Body of pancreas (tissue), 4 donors: ENCODE data around the gene SLC41A3. TPM values are rescaled to one million over a fixed set of nuclear protein-coding genes. Genes with fewer than 3 reads are reported as not detected.

Experiments used
- ATAC-seq: fragments of 150-250 bp; one replicate; pipeline ENCODE4 v1.9.1; 2016
- DNase-seq, 4 donors: peaks; one replicate each; pipeline ENCODE4 v3.0.0-alpha.2; 2019
- H3K27ac ChIP-seq, 4 donors: fragments of 200-600 bp; sonication (generic); 1 replicate in 3 of 4; 2 replicates in 1 of 4; pipeline versions ENCODE4 v1.5.1 to v1.6.1; 2016 to 2019; ENCODE audit warnings: mild to moderate bottlenecking in 1 of 4, mixed read lengths in 1 of 4, moderate library complexity in 1 of 4
- H3K27me3 ChIP-seq, 2 donors: fragments of 200-600 bp; sonication (generic); one replicate each; pipeline ENCODE4 v1.6.0; 2016; ENCODE audit warnings: mild to moderate bottlenecking in 1 of 2
- H3K36me3 ChIP-seq, 2 donors: fragments of 200-600 bp; sonication (generic); replicated peaks in 1 of 2; 2 replicates each; pipeline ENCODE4 v1.5.1; 2016; ENCODE audit warnings: low read depth in 2 of 2; ENCODE audit not compliant: insufficient read depth in 1 of 2
- H3K4me1 ChIP-seq: fragments of 200-600 bp; sonication (generic); one replicate; pipeline ENCODE4 v1.6.0; 2016
- H3K4me3 ChIP-seq, 2 donors: fragments of 200-600 bp; sonication (generic); 1 replicate in 1 of 2; 2 replicates in 1 of 2; pipeline ENCODE4 v1.5.1; 2016 to 2019
- H3K9me3 ChIP-seq, 3 donors: fragments of 200-600 bp; sonication (generic); 1 replicate in 2 of 3; 2 replicates in 1 of 3; pipeline ENCODE4 v1.5.1; 2016
- CTCF ChIP-seq, 7 experiments: fragments of 450-650 bp in 4 of 7; fragments of 200-600 bp in 3 of 7; sonication (generic) in 3 of 7; IDR thresholded peaks; one replicate each; pipeline ENCODE4 v1.5.1; 2016 to 2019; ENCODE audit warnings: antibody characterized with exemption in 7 of 7
- POLR2A ChIP-seq, 3 donors: fragments of 450-650 bp; IDR thresholded peaks; one replicate each; pipeline ENCODE4 v1.6.1; 2016; ENCODE audit warnings: antibody characterized with exemption in 3 of 3, mild to moderate bottlenecking in 2 of 3
- WGBS, 2 donors: methylation state at CpG; one replicate each; pipeline ENCODE4 v1.1.5; 2017; 5-methylcytosine and 5-hydroxymethylcytosine counted together
- intact Hi-C: fragments of 100-400 bp; cut with DNase I; formaldehyde crosslinking; loops from one replicate; pipeline ENCODE4 v1.15.1; 2023
- total RNA-seq, 2 donors: library from RNA; depleted of rRNA; stranded (reverse); fragments of >200 nt; gene quantifications; one replicate each; pipeline ENCODE4 v1.1.0, GENCODE V29; 2016

Gene SLC41A3
- total RNA-seq, 2 donors from 2014 or later = 27.4 to 41.0 TPM

- 74 to 92% methylated on average over 10 to 18 of the region's 19 CpGs for WGBS, 2 donors
- no peaks in the 10 kb centered on the region for H3K36me3 ChIP-seq
- intact Hi-C loops = loop anchor here (5.0 kb wide), 2 partner anchors 71 to 261 kb away; partner anchors contain the start of gene CFAP100
- peak in 3 of 4 donors; percentile 7 to 13 (median 8) for DNase-seq
- H3K4me3 ChIP-seq = no peak overlapping the region
- peaks cover 16% of the 10 kb centered on the region for H3K4me1 ChIP-seq
- TF ChIP-seq CTCF (IDR thresholded peaks at IDR 0.05) (no peak), POLR2A (IDR thresholded peaks at IDR 0.05) (no peak)
- peak overlapping the region in 1 of 4 donors; percentile 17 for H3K27ac ChIP-seq
- H3K9me3 ChIP-seq = no peaks in the 10 kb centered on the region
- H3K27me3 ChIP-seq = no peaks in the 10 kb centered on the region
- ATAC-seq = no peak
Measured at GRCh38 chr3:126130981-126131745, 47.2 kb upstream of the SLC41A3 start.

- WGBS, 2 donors = 62 to 65% methylated on average over 5 to 12 of the region's 15 CpGs
- no peak for TF ChIP-seq POLR2A (IDR thresholded peaks at IDR 0.05)
- TF ChIP-seq CTCF (IDR thresholded peaks at IDR 0.05) = no peak
- H3K36me3 ChIP-seq = no peaks in the 10 kb centered on the region
- H3K27ac ChIP-seq = peak overlapping the region in 2 of 4 donors; percentile 22 to 45
- intact Hi-C loops = loop anchor here (5.0 kb wide), 2 partner anchors 72 to 262 kb away; partner anchors contain the start of gene CFAP100
- no peaks in the 10 kb centered on the region for H3K27me3 ChIP-seq
- peaks cover 16% of the 10 kb centered on the region for H3K4me1 ChIP-seq
- DNase-seq = peak in 3 of 4 donors; percentile 18 to 24 (median 21)
- ATAC-seq = peak; percentile 25
- H3K4me3 ChIP-seq = no peak overlapping the region
- no peaks in the 10 kb centered on the region for H3K9me3 ChIP-seq
Measured at GRCh38 chr3:126130081-126130855, 46.3 kb upstream of the SLC41A3 start.

GRCh38 chr3:126129398-126129891, 45.5 kb upstream of the SLC41A3 start:
- ATAC-seq (peak; percentile 35), DNase-seq (peak; percentile 38 to 57 (median 52))
- WGBS, 2 donors = 65 to 74% methylated on average over 9 to 16 of the region's 16 CpGs
- TF ChIP-seq CTCF (IDR thresholded peaks at IDR 0.05) (no peak), POLR2A (IDR thresholded peaks at IDR 0.05) (no peak)
- H3K36me3 ChIP-seq = no peaks in the 10 kb centered on the region
- intact Hi-C loops = no loop called here
- peaks cover 14% of the 10 kb centered on the region for H3K4me1 ChIP-seq
- H3K9me3 ChIP-seq = no peaks in the 10 kb centered on the region
- no peak overlapping the region for H3K4me3 ChIP-seq
- H3K27me3 ChIP-seq = no peaks in the 10 kb centered on the region
- peak overlapping the region in 2 of 4 donors; percentile 22 to 45 for H3K27ac ChIP-seq

- no peaks in the 10 kb centered on the region for H3K36me3 ChIP-seq
- H3K4me1 ChIP-seq = peaks cover 12% of the 10 kb centered on the region
- no peak overlapping the region for H3K4me3 ChIP-seq
- H3K9me3 ChIP-seq = no peaks in the 10 kb centered on the region
- peak overlapping the region in 1 of 4 donors; percentile 22 for H3K27ac ChIP-seq
- TF ChIP-seq POLR2A (IDR thresholded peaks at IDR 0.05) (no peak), CTCF (IDR thresholded peaks at IDR 0.05) (no peak)
- WGBS, 2 donors = 75 to 87% methylated on average over 5 to 12 of the region's 13 CpGs
- intact Hi-C loops = no loop called here
- no peaks in the 10 kb centered on the region for H3K27me3 ChIP-seq
- ATAC-seq (no peak), DNase-seq (peak in 3 of 4 donors; percentile 2 to 8 (median 7))
Measured at GRCh38 chr3:126128504-126129397, 44.8 kb upstream of the SLC41A3 start.
